Spinal cord (tissue), 10 donors: Measurements from ENCODE around the gene TCHP. TPM values are rescaled to one million over a fixed set of nuclear protein-coding genes. Genes with fewer than 3 reads are reported as not detected.
"Not testable (repeated sequence)": the region's sequence is repeated elsewhere in the genome, so short reads cannot be mapped to it uniquely, and the experiment has no call there.

Experiments used
- DNase-seq, 6 donors: peaks; one replicate each; pipeline versions ENCODE4 v3.0.0 to v3.0.0-alpha.2; 2013 to 2015; ENCODE audit warnings: low spot score in 6 of 6, low read depth in 4 of 6
- H3K27ac ChIP-seq: one replicate; pipeline ENCODE4 v1.5.1; 2013; ENCODE audit warnings: low read depth, low read length, control low read depth
- H3K27me3 ChIP-seq: one replicate; pipeline ENCODE4 v1.6.1; 2013; ENCODE audit warnings: low read length; ENCODE audit not compliant: control insufficient read depth, insufficient read depth
- H3K36me3 ChIP-seq: one replicate; pipeline ENCODE4 v1.6.1; 2013; ENCODE audit warnings: low read length; ENCODE audit not compliant: control insufficient read depth, insufficient read depth
- H3K4me1 ChIP-seq: one replicate; pipeline ENCODE4 v1.6.1; 2013; ENCODE audit warnings: low read length; ENCODE audit not compliant: control insufficient read depth, insufficient read depth
- H3K4me3 ChIP-seq: one replicate; pipeline ENCODE4 v1.5.1; 2013; ENCODE audit warnings: low read depth, low read length, control low read depth
- H3K9me3 ChIP-seq: one replicate; pipeline ENCODE4 v1.6.1; 2013; ENCODE audit warnings: low read length; ENCODE audit not compliant: control insufficient read depth, insufficient read depth
- whole genome bisulfite sequencing: methylation state at CpG from one replicate; pipeline ENCODE4 v1.1.5; 2013; ENCODE audit warnings: missing lambda C conversion rate; ENCODE audit not compliant: insufficient coverage; 5-methylcytosine and 5-hydroxymethylcytosine counted together
- polyA plus RNA-seq, 2 donors: library from polyadenylated mRNA; unstranded; fragments of 120-200 nt; gene quantifications; one replicate each; pipeline ENCODE4 v1.2.1, GENCODE V29; 2013; ENCODE audit not compliant: insufficient read length in 2 of 2
- total RNA-seq, 2 donors: library from RNA; depleted of rRNA in 1 of 2; stranded (reverse); fragments of 120-200 nt in 1 of 2; fragments of >200 nt in 1 of 2; gene quantifications; one replicate each; pipeline versions ENCODE4 v1.2.3 to v1.2.4, GENCODE V29; 2013 to 2014
- donor health status: healthy.

The TCHP gene
- total and polyA plus RNA-seq, 4 donors = 7.6 to 32.7 (median 21.8) TPM

DNA sequence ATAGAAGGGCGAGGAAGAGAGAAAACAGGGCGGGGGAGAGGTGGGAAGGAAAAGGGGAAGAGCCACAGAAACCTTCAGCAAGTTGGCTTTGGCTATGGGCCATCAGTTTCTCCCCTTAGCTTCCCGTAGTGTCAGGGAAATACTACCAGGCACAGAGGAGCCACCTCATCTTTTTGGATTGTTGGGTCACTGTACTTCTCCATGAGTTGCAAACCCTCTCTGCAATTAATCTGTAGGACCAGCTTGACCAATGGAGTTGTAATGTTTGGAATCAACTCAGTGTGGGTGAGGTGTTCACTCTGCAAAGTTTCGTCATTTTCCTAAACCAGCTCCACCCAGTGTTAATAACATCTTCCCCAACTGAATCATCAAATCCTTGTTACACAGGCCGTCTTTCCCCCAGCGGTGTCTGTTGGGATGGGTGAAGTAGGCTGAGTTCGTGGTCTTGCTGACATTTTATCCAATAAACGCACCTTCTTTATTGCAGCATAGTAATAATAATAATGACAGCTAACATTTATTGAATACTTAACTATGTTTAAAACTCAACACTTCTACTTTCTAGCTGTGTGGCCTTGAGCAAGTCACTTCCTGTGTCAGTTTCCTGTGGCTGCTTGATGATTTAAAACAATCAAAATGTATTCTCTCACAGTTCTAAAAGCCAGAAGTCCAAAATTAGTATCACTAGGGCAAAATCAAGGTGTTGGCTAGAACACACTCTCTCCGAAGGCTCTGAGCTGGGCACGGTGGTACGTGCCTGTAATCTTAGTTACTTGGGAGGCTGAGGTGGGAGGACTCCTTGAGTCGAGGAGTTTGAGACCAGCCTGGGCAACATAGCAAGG lies 11.7 kb upstream of the TCHP start:
- DNase-seq = no peak
- Histone ChIP-seq H3K27me3 (peaks cover 5% of the 10 kb centered on the region), H3K36me3 (no peaks in the 10 kb centered on the region), H3K27ac (no peak overlapping the region), H3K4me1 (peaks cover 12% of the 10 kb centered on the region), H3K4me3 (no peak overlapping the region), H3K9me3 (no peaks in the 10 kb centered on the region)
- 92% methylated on average over 6 of the region's 12 CpGs for WGBS

DNA sequence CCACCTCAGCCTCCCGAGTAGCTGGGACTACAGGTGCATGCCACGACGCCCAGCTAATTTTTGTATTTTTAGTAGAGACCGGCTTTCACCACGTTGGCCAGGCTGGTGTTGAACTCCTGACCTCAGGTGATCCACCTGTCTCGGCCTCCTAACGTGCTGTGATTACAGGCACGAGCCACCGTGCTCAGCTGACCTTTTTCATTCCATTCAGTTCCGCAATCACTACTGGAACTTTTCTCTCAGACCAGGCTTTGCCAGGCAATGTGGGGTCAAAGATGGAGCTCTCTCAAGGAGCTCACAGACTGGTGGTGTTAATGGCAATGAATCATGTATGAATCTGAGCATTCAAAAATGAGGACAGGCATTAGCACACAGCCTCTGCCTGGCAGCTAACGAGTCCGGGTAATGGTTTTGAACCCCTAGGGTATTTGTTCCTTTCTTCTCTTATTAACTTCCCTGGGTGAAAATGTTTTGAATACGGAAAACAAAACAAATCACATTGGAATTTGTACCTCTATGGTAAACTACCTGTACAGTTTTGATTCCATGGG lies 9.4 kb upstream of the TCHP start:
- 81% methylated on average over 8 of the region's 13 CpGs for WGBS
- peak in 1 of 6 donors; percentile 18 for DNase-seq

GRCh38 chr12:109891731-109892130 lies 8.3 kb upstream of the TCHP start:
- WGBS = 89% methylated on average over 6 of the region's 7 CpGs

More for the DNA sequence above, 9.4 kb upstream of the TCHP start:
- H3K27me3 ChIP-seq = no peaks in the 10 kb centered on the region
- no peak overlapping the region for H3K4me3 ChIP-seq
- H3K9me3 ChIP-seq = no peaks in the 10 kb centered on the region
- H3K27ac ChIP-seq = no peak overlapping the region
- peaks cover 12% of the 10 kb centered on the region for H3K4me1 ChIP-seq
- H3K36me3 ChIP-seq = no peaks in the 10 kb centered on the region

GRCh38 chr12:109892165-109892715 lies 7.8 kb upstream of the TCHP start:
- DNase-seq = no peak
- Histone ChIP-seq H3K36me3 (no peaks in the 10 kb centered on the region), H3K27ac (no peak overlapping the region), H3K4me1 (peaks cover 12% of the 10 kb centered on the region), H3K9me3 (no peaks in the 10 kb centered on the region), H3K27me3 (no peaks in the 10 kb centered on the region), H3K4me3 (no peak overlapping the region)
- WGBS = no CpG with 5 or more reads among the region's 1 CpG

More at GRCh38 chr12:109891731-109892130, 8.3 kb upstream of the TCHP start:
- H3K27me3 ChIP-seq, DNase-seq, H3K9me3 ChIP-seq, H3K36me3 ChIP-seq, H3K4me3 ChIP-seq, H3K27ac ChIP-seq: not testable (repeated sequence)
- peaks cover 12% of the 10 kb centered on the region for H3K4me1 ChIP-seq

DNA sequence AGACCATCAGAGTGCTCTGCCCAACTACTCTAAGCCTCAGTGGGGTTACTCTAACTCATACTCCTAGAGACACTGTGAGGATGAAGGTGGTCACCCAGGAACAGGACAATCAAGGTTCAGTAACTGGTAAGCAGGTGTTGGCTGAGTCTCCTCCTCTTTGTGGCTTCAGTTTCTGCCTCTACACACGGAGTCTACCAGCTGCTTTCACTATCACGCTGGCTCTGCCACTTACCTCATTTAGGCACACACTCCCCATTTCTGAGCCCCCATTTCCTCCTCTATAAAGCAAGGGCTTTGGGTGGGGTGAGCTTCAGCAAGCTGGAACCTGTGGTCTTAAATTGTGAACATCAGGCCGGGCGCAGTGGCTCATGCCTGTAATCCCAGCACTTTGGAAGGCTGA lies 7.3 kb upstream of the TCHP start:
- no peak for DNase-seq
- no peak overlapping the region for H3K4me3 ChIP-seq
- H3K9me3 ChIP-seq = no peaks in the 10 kb centered on the region
- H3K27me3 ChIP-seq = no peaks in the 10 kb centered on the region
- peaks cover 12% of the 10 kb centered on the region for H3K4me1 ChIP-seq
- no peaks in the 10 kb centered on the region for H3K36me3 ChIP-seq
- 89% methylated on average over 4 of the region's 4 CpGs for WGBS
- no peak overlapping the region for H3K27ac ChIP-seq

DNA sequence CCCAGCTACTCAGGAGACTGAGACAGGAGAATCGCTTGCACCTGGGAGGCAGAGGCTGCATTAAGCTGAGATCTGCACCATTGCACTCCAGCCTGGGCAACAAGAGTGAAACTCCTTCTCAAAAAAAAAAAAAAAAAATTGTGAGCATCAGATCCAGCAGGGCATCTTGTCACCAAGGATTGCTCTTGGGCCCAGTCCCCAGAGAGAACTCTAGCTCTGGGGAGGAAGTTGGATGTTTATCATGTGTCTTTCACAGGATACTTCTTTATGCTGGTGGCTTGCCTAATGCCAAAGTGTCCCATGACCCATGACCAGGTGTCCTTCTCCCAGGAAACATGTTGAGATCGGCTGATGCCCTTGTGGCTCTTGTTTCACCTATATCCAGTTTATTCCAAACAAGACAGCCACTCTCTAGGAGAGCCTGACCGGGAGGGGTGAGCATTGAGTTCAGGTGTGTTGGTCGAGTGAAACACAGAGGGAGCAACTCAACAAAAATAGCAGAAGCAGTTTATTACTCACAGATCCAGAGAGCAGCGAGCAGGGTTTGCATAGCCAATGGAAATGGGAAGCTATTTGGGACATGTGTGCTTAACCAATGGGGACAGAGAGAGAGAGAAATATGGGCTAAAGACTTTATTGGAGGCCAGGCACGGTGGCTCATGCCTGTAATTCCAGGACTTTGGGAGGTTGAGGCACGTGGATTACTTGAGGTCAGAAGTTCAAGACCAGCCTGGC lies 6.6 kb upstream of the TCHP start:
- no peak overlapping the region for H3K27ac ChIP-seq
- DNase-seq = no peak
- H3K9me3 ChIP-seq = no peaks in the 10 kb centered on the region
- no peaks in the 10 kb centered on the region for H3K27me3 ChIP-seq
- no peak overlapping the region for H3K4me3 ChIP-seq
- H3K36me3 ChIP-seq = no peaks in the 10 kb centered on the region
- H3K4me1 ChIP-seq = peaks cover 12% of the 10 kb centered on the region
- WGBS = no CpG with 5 or more reads among the region's 7 CpGs

DNA sequence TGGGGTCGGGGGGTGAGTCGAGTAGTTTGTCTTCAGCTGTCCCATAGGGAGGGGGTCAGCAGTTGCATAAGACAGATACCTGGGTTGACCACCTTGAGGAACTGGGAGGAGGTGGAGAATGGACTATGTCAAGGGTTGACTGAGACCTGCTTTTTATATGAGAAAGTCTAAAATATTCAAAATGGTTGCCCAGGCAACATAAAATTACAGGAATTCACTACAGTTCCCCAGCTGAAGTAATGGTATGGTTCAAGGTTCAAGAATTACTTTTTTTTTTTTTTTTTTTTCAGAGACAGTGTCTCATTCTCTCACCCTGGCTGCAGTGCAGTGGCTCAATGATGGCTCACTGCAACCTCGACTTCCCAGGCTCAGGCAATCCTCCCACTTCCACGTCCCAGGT lies 5.1 kb upstream of the TCHP start:
- 20% methylated on average over 1 of the region's 4 CpGs for WGBS
- Histone ChIP-seq H3K4me3 (no peak overlapping the region), H3K27ac (no peak overlapping the region), H3K4me1 (peaks cover 10% of the 10 kb centered on the region), H3K36me3 (no peaks in the 10 kb centered on the region), H3K27me3 (no peaks in the 10 kb centered on the region), H3K9me3 (no peaks in the 10 kb centered on the region)
- DNase-seq = no peak

DNA sequence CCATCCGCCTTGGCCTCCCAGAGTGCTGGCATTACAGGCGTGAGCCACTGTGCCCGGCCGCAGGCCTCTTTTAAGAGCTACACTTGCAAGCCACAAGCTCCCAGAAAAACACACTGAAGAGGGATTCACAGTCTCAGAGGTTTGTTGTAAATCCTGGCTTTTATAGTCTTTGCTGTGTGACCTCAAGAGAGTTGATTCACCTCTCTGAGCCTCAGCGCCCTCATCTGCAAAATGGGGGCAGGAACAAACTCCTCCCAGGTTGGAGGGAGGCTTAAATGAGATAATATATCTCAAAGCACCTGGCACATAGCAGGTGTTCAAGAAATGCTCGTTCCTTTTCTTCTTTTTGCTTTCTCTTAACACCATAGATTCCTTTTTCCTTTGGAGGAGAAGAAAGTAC lies 3.9 kb upstream of the TCHP start:
- Histone ChIP-seq H3K9me3 (no peaks in the 10 kb centered on the region), H3K4me1 (peaks cover 15% of the 10 kb centered on the region), H3K27ac (no peak overlapping the region), H3K36me3 (no peaks in the 10 kb centered on the region), H3K4me3 (no peak overlapping the region), H3K27me3 (no peaks in the 10 kb centered on the region)
- WGBS = 95% methylated on average over 4 of the region's 6 CpGs
- no peak for DNase-seq

- 84% methylated on average over 4 of the region's 6 CpGs for WGBS
- H3K27me3 ChIP-seq = no peaks in the 10 kb centered on the region
- no peak overlapping the region for H3K4me3 ChIP-seq
These were observed 3.0 kb upstream of the TCHP start for GRCh38 chr12:109897029-109897428.

More at GRCh38 chr12:109897029-109897428, 3.0 kb upstream of the TCHP start:
- Histone ChIP-seq H3K4me1 (peaks cover 15% of the 10 kb centered on the region), H3K36me3 (no peaks in the 10 kb centered on the region), H3K9me3 (no peaks in the 10 kb centered on the region), H3K27ac (no peak overlapping the region)
- DNase-seq = no peak
